ENCODE measurements around the gene GGA3. TPM values are rescaled to one million over a fixed set of nuclear protein-coding genes. Genes with fewer than 3 reads are reported as not detected.

The GGA3 gene
- polyA plus RNA-seq, 1 experiment, result 27.6 TPM

DNA sequence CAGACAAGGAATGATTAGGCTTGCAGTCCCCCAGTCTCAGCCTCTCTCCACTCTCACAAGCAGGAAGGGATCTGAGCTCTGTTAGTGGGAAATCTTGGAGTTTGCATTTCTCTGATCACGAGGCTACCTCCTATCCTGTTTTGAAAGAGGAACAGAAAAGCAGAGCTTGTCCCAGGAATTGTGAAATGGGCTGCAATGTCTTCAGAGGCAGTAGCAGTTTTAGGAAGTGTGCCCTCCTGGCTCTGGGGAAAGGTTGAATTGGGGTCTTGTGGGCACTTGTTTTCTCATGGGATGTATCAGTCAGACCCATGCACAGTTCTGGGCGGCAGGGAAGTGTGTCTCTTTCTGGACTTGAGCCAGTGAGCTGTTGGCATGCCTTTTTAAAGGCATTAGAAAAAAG is 33.1 kb downstream of the GGA3 start:
- Histone ChIP-seq H3K36me3 (ENCODE audit: control insufficient read depth, insufficient read depth, low read length) (peaks cover 28% of the 10 kb centered on the region), H3K27me3 (ENCODE audit: control insufficient read depth, insufficient read depth, low read length) (no peaks in the 10 kb centered on the region), H3K4me3 (ENCODE audit: low read depth, low read length) (no peak overlapping the region)
- DNase-seq (ENCODE audit: low read depth), result no peak
- ChIA-PET CTCF (interaction anchor here (1.1 to 6.7 kb wide), 2 partner anchors 12 to 267 kb away, joined by 4 to 47 read pairs; no protein-coding TSS in a partner anchor), POLR2A (no interaction called here)
- TF ChIP-seq, protein P1, sequence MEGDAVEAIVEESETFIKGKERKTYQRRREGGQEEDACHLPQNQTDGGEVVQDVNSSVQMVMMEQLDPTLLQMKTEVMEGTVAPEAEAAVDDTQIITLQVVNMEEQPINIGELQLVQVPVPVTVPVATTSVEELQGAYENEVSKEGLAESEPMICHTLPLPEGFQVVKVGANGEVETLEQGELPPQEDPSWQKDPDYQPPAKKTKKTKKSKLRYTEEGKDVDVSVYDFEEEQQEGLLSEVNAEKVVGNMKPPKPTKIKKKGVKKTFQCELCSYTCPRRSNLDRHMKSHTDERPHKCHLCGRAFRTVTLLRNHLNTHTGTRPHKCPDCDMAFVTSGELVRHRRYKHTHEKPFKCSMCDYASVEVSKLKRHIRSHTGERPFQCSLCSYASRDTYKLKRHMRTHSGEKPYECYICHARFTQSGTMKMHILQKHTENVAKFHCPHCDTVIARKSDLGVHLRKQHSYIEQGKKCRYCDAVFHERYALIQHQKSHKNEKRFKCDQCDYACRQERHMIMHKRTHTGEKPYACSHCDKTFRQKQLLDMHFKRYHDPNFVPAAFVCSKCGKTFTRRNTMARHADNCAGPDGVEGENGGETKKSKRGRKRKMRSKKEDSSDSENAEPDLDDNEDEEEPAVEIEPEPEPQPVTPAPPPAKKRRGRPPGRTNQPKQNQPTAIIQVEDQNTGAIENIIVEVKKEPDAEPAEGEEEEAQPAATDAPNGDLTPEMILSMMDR (IDR thresholded peaks at IDR 0.05; ENCODE audit: insufficient read depth, low read depth, low read length), result no peak

DNA sequence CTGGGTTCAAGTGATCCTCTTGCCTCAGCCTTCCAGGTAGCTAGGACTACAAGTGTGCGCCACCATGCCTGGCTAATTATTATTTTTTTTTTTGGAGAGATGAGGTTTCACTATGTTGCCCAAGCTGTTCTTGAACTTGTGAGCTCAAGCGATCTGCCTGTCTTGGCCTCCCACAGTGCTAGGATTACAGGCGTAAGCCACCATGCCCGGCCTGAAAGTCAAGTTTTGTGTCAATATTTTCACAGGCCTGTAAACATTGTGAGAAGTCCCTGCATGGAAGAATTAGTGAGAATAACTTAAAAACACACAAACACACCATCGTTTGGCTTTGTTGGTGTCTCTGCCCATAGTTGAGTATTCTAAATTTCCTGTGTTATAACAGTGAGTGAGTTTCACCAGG is 33.7 kb downstream of the GGA3 start:
- Histone ChIP-seq H3K4me3 (ENCODE audit: low read depth, low read length) (no peak overlapping the region), H3K36me3 (ENCODE audit: control insufficient read depth, insufficient read depth, low read length) (peaks cover 27% of the 10 kb centered on the region), H3K27me3 (ENCODE audit: control insufficient read depth, insufficient read depth, low read length) (no peaks in the 10 kb centered on the region)
- CTCF ChIA-PET, result interaction anchor here (0.6 to 6.7 kb wide), 3 partner anchors 12 to 266 kb away, joined by 4 to 47 read pairs (median 4); no protein-coding TSS in a partner anchor
- no peak for DNase-seq (ENCODE audit: low read depth)
- TF ChIP-seq, protein P1 (IDR thresholded peaks at IDR 0.05; ENCODE audit: insufficient read depth, low read depth, low read length), result no peak
- POLR2A ChIA-PET, result no interaction called here

DNA sequence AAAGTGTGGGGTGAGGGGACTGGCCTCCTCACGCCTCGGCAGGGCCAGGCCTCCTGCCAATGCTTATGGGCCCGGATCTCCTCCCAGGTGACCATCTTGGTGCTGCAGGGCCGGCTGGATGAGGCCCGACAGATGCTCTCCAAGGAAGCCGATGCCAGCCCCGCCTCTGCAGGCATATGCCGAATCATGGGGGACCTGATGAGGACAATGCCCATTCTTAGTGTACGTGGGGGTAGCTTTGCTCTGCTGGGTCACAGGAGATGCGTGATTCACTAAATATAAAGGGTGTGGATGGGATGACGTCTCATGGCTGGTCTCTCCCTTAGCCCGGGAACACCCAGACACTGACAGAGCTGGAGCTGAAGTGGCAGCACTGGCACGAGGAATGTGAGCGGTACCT is 36.4 kb downstream of the GGA3 start:
- POLR2A ChIA-PET, result no interaction called here
- Histone ChIP-seq H3K36me3 (ENCODE audit: control insufficient read depth, insufficient read depth, low read length) (peaks cover 16% of the 10 kb centered on the region), H3K4me3 (ENCODE audit: low read depth, low read length) (no peak overlapping the region), H3K27me3 (ENCODE audit: control insufficient read depth, insufficient read depth, low read length) (no peaks in the 10 kb centered on the region)
- DNase-seq (ENCODE audit: low read depth), result no peak
- CTCF ChIA-PET, result interaction anchor here (1.1 to 1.9 kb wide), 2 partner anchors 14 to 16 kb away, joined by 3 to 5 read pairs; no protein-coding TSS in a partner anchor
- TF ChIP-seq, protein P1 (IDR thresholded peaks at IDR 0.05; ENCODE audit: insufficient read depth, low read depth, low read length), result no peak

DNA sequence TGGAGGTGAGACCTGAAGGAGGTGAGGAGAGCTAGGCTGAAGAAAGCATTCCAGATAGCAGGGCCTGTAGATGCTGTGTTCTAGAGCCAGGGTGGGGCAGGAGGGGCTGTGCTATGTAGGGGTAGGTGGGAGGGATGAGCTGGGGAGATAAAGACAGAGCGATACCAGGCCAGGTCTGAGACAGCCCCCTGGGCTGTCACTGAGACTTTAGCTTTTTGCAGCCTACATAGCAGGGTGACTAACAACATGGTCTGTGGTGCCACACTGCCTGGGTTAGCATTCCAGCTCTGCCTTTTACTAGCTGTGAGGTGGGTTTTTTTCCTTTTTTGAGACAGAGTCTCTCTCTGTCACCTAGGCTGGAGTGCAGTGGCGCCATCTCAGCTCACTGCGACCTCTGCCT is 41.6 kb downstream of the GGA3 start:
- ChIA-PET CTCF (interaction anchor here (1.3 to 1.4 kb wide), 2 partner anchors 14 to 21 kb away, joined by 3 to 4 read pairs; partner anchors contain the start of gene NUP85), POLR2A (no interaction called here)
- TF ChIP-seq, protein P1 (IDR thresholded peaks at IDR 0.05; ENCODE audit: insufficient read depth, low read depth, low read length), result no peak
- Histone ChIP-seq H3K4me3 (ENCODE audit: low read depth, low read length) (no peak overlapping the region), H3K36me3 (ENCODE audit: control insufficient read depth, insufficient read depth, low read length) (peaks cover 9% of the 10 kb centered on the region), H3K27me3 (ENCODE audit: control insufficient read depth, insufficient read depth, low read length) (no peaks in the 10 kb centered on the region)
- no peak for DNase-seq (ENCODE audit: low read depth)

DNA sequence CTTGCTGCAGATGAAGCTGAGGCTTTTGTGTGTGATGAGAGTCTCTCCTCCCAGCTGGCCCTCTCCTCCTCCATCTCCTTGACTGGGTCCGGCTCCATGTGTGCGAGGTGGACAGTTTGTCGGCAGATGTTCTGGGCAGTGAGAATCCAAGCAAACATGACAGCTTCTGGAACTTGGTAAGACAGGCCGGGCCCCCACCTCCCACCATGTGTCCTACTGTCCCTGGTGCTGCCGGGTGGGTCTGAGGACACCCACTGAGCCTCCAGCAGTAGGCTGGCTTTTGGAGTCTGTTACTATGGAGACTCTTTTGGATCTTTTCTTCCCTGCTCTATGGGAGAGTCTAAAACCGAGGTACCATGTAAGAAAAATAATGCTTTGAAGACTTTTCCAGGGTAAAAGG is 43.3 kb downstream of the GGA3 start:
- no peak for DNase-seq (ENCODE audit: low read depth)
- CTCF ChIA-PET, result no interaction called here
- POLR2A ChIA-PET, result no interaction called here
- H3K4me3 ChIP-seq (ENCODE audit: low read depth, low read length), result no peak overlapping the region
- peaks cover 14% of the 10 kb centered on the region for H3K36me3 ChIP-seq (ENCODE audit: control insufficient read depth, insufficient read depth, low read length)
- no peaks in the 10 kb centered on the region for H3K27me3 ChIP-seq (ENCODE audit: control insufficient read depth, insufficient read depth, low read length)
- TF ChIP-seq, protein P1 (IDR thresholded peaks at IDR 0.05; ENCODE audit: insufficient read depth, low read depth, low read length), result no peak

All from BJ (cell line).